ENCODE measurements around the gene SMIM27.
"Not testable (repeated sequence)": the region's sequence is repeated elsewhere in the genome, so short reads cannot be mapped to it uniquely, and the experiment has no call there.

The SMIM27 gene

GRCh38 chr9:32552172-32552872 is at the start of gene SMIM27, which contains the start of gene TOPORS:
Gene SMIM27, plus strand, starts transcription at chr9:32552327. Its CDS starts 108 bp downstream, at chr9:32552435.
Gene TOPORS, minus strand, starts transcription at chr9:32552586. Its CDS starts 150 bp downstream, at chr9:32552436.
- peak; percentile 90 to 94 for DNase-seq

GRCh38 chr9:32502464-32502863 is 49.7 kb upstream of the SMIM27 start:
- DNase-seq, result no peak

- DNase-seq, result no peak
These were observed 49.1 kb upstream of the SMIM27 start for GRCh38 chr9:32503008-32503407.

- DNase-seq, result no peak
These were observed 43.4 kb upstream of the SMIM27 start for GRCh38 chr9:32508728-32509127.

- no peak for DNase-seq
These were observed 35.9 kb upstream of the SMIM27 start for GRCh38 chr9:32516241-32516640.

- DNase-seq, result no peak
These were observed 33.9 kb upstream of the SMIM27 start for GRCh38 chr9:32518276-32518675.

- DNase-seq, result no peak
These were observed 28.2 kb upstream of the SMIM27 start for GRCh38 chr9:32523910-32524309.

- DNase-seq, result peak in 1 of 2 donors; percentile 44
These were observed 27.6 kb upstream of the SMIM27 start for GRCh38 chr9:32524558-32524891.

- DNase-seq, result peak; percentile 38 to 64
These were observed 27.0 kb upstream of the SMIM27 start for GRCh38 chr9:32524892-32525708.

- no peak for DNase-seq
These were observed 26.5 kb upstream of the SMIM27 start for GRCh38 chr9:32525709-32526030.

GRCh38 chr9:32526041-32526706 is 26.0 kb upstream of the SMIM27 start, which contains the start of gene RIGI:
Gene RIGI, minus strand, starts transcription at chr9:32526196. Its CDS starts 30 bp downstream, at chr9:32526166.
- DNase-seq, result peak; percentile 95 to 97

GRCh38 chr9:32526707-32527048 is 25.4 kb upstream of the SMIM27 start:
- DNase-seq, result no peak

GRCh38 chr9:32533336-32533735 is 18.8 kb upstream of the SMIM27 start:
- DNase-seq, result no peak

GRCh38 chr9:32533816-32534215 is 18.3 kb upstream of the SMIM27 start:
- no peak for DNase-seq

GRCh38 chr9:32543047-32543446 is 9.1 kb upstream of the SMIM27 start:
- no peak for DNase-seq

- no peak for DNase-seq
These were observed 6.2 kb upstream of the SMIM27 start for GRCh38 chr9:32545884-32546283.

- not testable (repeated sequence) for DNase-seq
These were observed 3.9 kb upstream of the SMIM27 start for GRCh38 chr9:32548213-32548612.

- DNase-seq, result peak in 1 of 2 donors; percentile 30
These were observed 2.0 kb upstream of the SMIM27 start for GRCh38 chr9:32550150-32550561.

GRCh38 chr9:32550562-32551275 is 1.4 kb upstream of the SMIM27 start:
- peak; percentile 97 to 98 for DNase-seq

GRCh38 chr9:32551276-32552051 is 663 bp upstream of the SMIM27 start:
- DNase-seq, result peak; percentile 41 to 67

- no peak for DNase-seq
These were observed 2.0 kb downstream of the SMIM27 start for GRCh38 chr9:32554107-32554506.

GRCh38 chr9:32554591-32554990 is 2.5 kb downstream of the SMIM27 start:
- DNase-seq, result no peak

All from CD4-positive, alpha-beta T cell treated with Interferon alpha-2 for 1 hour (primary cell).